ENCODE data around the gene CELSR1.

DNA sequence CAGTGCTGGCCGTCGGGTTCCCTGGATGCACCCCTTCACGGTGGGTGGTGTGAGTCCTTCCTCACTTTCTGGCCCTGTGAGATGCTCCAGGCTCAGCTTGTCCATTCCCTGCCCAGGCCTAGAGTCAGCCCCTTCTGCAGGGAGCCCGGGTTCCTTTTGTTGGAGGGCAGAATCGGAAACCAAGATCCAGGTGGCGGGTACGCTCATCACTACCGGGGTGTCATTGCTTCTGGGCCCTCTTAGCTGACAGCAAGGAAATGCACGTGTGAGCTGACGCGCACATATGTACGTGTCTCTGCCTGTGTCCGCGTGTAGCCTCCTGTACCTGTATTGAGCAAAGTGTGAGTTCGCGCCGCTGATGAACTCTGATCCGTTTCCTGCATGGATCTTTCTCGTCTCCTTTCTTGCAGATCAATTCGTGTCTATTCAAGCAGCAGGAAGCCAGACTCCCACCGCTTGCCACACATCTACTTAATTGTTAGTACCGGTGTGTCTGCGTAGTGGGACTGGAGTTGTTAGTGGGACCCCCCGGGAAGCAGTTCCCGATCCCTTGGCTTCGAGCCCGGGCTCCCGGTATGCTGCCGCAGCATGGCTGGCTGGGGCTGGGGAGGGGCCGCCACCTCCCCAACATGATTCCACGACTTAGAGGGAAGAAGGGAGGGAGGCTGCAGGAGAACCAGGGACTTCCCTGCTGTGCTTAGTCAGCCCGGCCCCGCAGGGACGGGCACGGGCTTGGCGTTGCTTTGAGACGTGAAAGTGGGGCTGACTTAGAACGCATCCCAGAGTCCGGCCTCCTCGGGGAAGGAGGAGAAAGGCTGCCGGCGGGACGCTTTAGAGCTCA, 46.9 kb upstream of the CELSR1 start:
- no peak for TF ChIP-seq CTCF (IDR thresholded peaks at IDR 0.05)
- TF ChIP-seq POLR2A (IDR thresholded peaks at IDR 0.05) = no peak

All from thyroid gland (tissue), 4 donors.